K562 (cell line): ENCODE data around the gene PRUNE1. TPM values are rescaled to one million over a fixed set of nuclear protein-coding genes. Genes with fewer than 3 reads are reported as not detected.

Source experiments
- ARNT ChIP-seq, 2 experiments: fragments of 450-650 bp; IDR thresholded peaks; 2 replicates each; pipeline ENCODE4 v1.6.1; 2016; ENCODE audit warnings: mild to moderate bottlenecking in 1 of 2
- BRD9 ChIP-seq: fragments of 450-650 bp; IDR thresholded peaks from 2 replicates; pipeline ENCODE4 v1.6.1; 2018; ENCODE audit warnings: low read depth; ENCODE audit not compliant: partially characterized antibody
- COPS2 ChIP-seq: fragments of 450-650 bp; conservative IDR thresholded peaks from 2 replicates; pipeline ENCODE4 v1.6.1; 2016; ENCODE audit warnings: mild to moderate bottlenecking, moderate library complexity
- FOXA3 ChIP-seq, 2 experiments: fragments of 450-650 bp in 1 of 2; sonication (generic) in 1 of 2; formaldehyde crosslinking; IDR thresholded peaks in 1 of 2; conservative IDR thresholded peaks in 1 of 2; 2 replicates each; pipeline versions ENCODE4 v1.4.0 to v1.8.0; 2020 to 2022; ENCODE audit warnings: mild to moderate bottlenecking in 2 of 2, missing genetic modification reagents in 1 of 2
- HLTF ChIP-seq: fragments of 450-650 bp; IDR thresholded peaks from 2 replicates; pipeline ENCODE4 v1.6.1; 2016
- KLF1 ChIP-seq: fragments of 450-650 bp; IDR thresholded peaks from 2 replicates; pipeline ENCODE4 v1.6.1; 2016; ENCODE audit warnings: missing genetic modification characterization, missing compliant biosample characterization
- NR3C1 ChIP-seq: sonication (generic); formaldehyde crosslinking; IDR thresholded peaks from 2 replicates; pipeline ENCODE4 v1.8.1; 2022; ENCODE audit warnings: missing genetic modification reagents
- PCBP1 ChIP-seq: fragments of 200-400 bp; formaldehyde crosslinking; IDR thresholded peaks from 2 replicates; pipeline ENCODE4 v1.6.1; 2018; ENCODE audit warnings: mild to moderate bottlenecking, low read depth, low read length; ENCODE audit not compliant: poor library complexity, severe bottlenecking
- RUNX1 ChIP-seq: sonication (generic); IDR thresholded peaks from 2 replicates; pipeline ENCODE4 v1.6.1; 2016; ENCODE audit warnings: antibody characterized with exemption, low read depth
- SLC30A9 ChIP-seq: fragments of 250-450 bp; sonication (Bioruptor Pico); IDR thresholded peaks from 2 replicates; pipeline ENCODE4 v1.8.0; 2022; ENCODE audit warnings: mild to moderate bottlenecking, moderate library complexity
- TBP ChIP-seq: optimal IDR thresholded peaks from 2 replicates; pipeline ENCODE3; 2011; ENCODE audit warnings: low read depth, low read length, improper control_type of control experiment
- ZC3H4 ChIP-seq: sonication (generic); formaldehyde crosslinking; IDR thresholded peaks from 2 replicates; pipeline ENCODE4 v1.9.0; 2021; ENCODE audit warnings: missing genetic modification reagents, borderline replicate concordance
- ZKSCAN1 ChIP-seq: fragments of 150-350 bp; IDR thresholded peaks from 2 replicates; pipeline ENCODE4 v1.6.1; 2016; ENCODE audit warnings: low read depth, low read length
- ZNF41 ChIP-seq: fragments of 250-450 bp; sonication (Bioruptor Pico); conservative IDR thresholded peaks from 2 replicates; pipeline ENCODE4 v1.4.0; 2020; ENCODE audit warnings: mild to moderate bottlenecking
- ZNF764 ChIP-seq: fragments of 250-450 bp; sonication (Bioruptor Pico); IDR thresholded peaks from 2 replicates; pipeline ENCODE4 v1.4.0; 2020; ENCODE audit warnings: low read depth, mild to moderate bottlenecking, moderate library complexity
- polyA plus RNA-seq, 8 experiments: library from polyadenylated mRNA; depleted of rRNA in 4 of 8; stranded (reverse) in 5 of 8; unstranded in 3 of 8; fragments of >200 nt; fragmentation: Nextera tagmentation in 2 of 8; fragmentation: Illumina TruSeq in 1 of 8; extraction: Ambion mirVana in 2 of 8; extraction: Trizol in 1 of 8; gene quantifications; 2 replicates each; pipeline versions ENCODE4 v1.2.1 to v1.2.3, GENCODE V29; 2011 to 2014; ENCODE audit warnings: inconsistent platforms in 1 of 8, missing spikeins in 1 of 8
- total RNA-seq, 7 experiments: library from RNA; depleted of rRNA in 6 of 7; stranded (reverse); fragments of >200 nt in 6 of 7; fragmentation: Illumina TruSeq in 2 of 7; extraction: Trizol in 2 of 7; gene quantifications; 2 replicates each; pipeline versions ENCODE4 v1.2.1 to v1.2.3, GENCODE V29; 2011 to 2021; ENCODE audit warnings: low replicate concordance in 1 of 7
- TF ChIP-seq, protein P1 (sequence below): fragments of 250-450 bp; sonication (Bioruptor Pico); IDR thresholded peaks from 2 replicates; pipeline ENCODE4 v1.4.0; 2020; ENCODE audit warnings: mild to moderate bottlenecking, moderate library complexity
- TF ChIP-seq, protein P2 (sequence below), 3 experiments: fragments of 200-800 bp in 1 of 3; sonication (Bioruptor generic) in 1 of 3; sonication (generic) in 1 of 3; formaldehyde crosslinking in 1 of 3; IDR thresholded peaks; 2 replicates each; pipeline versions ENCODE4 v1.6.1 to v1.8.0; 2016 to 2022; ENCODE audit warnings: mild to moderate bottlenecking in 2 of 3, missing compliant biosample characterization in 2 of 3, missing genetic modification characterization in 2 of 3, missing genetic modification reagents in 1 of 3
- TF ChIP-seq, protein P3 (sequence below): sonication (generic); formaldehyde crosslinking; IDR thresholded peaks from 2 replicates; pipeline ENCODE4 v1.8.1; 2023; ENCODE audit warnings: mild to moderate bottlenecking, missing genetic modification reagents, moderate library complexity
- TF ChIP-seq, protein P4 (sequence below), 3 experiments: IDR thresholded peaks in 2 of 3; conservative IDR thresholded peaks in 1 of 3; 2 replicates each; pipeline ENCODE4 v1.5.1; 2011 to 2012; ENCODE audit warnings: low read length in 3 of 3, mild to moderate bottlenecking in 3 of 3, control low read depth in 2 of 3, improper control_type of control experiment in 1 of 3, inconsistent platforms in 1 of 3, low read depth in 1 of 3, mixed read lengths in 1 of 3, moderate library complexity in 1 of 3; ENCODE audit not compliant: insufficient read depth in 2 of 3

The PRUNE1 gene
- total and polyA plus RNA-seq, 9 of the 15 experiments (the other 6 are each of a cell fraction or from before 2014, with no cell fraction given), result 16.7 to 48.3 (median 26.2) TPM

DNA sequence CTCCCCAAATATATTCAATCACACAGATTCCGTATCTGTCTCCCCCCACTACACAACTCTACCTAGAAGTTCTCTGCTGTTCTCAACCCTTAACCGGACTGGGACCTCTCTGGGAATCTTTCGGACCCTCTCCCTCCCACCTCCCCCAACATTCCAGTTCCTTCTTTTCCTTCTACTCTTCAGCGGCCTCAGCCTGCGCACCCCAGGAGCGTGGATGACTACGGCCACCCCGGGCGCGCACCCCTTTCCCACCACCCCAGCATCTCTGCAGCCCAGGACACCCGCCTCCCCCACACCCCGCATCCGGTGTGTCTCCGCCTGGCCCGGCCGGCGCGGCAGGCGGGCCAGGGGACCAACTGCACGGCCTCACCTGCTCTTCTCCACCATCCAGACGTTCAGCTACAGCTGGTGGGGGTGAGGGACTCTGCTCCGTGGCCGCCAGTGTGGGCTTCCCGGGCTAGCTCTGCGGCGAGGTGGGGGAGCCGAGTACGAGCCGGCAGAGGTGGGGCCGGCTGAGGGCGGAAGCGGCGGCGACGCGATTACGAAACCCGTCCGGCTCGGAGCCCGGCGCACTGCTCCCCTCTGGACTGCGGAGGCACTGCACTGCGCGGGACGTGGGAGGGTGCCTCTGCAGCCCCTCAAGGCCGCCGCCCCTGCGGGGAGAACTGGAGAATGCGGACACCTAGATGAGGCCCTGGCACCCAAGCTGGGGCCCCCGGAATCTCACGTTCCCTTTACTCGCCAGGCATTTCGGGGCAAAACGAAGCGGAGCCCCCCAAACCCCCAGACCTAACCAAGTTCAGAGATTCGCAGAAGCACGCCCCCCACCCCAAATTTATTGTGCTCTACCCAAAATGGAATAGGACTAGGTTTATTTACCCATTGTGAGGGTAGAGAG is 51.1 kb downstream of the PRUNE1 start, which contains the start of gene CDC42SE1 (continued):
- TF ChIP-seq, protein P1, sequence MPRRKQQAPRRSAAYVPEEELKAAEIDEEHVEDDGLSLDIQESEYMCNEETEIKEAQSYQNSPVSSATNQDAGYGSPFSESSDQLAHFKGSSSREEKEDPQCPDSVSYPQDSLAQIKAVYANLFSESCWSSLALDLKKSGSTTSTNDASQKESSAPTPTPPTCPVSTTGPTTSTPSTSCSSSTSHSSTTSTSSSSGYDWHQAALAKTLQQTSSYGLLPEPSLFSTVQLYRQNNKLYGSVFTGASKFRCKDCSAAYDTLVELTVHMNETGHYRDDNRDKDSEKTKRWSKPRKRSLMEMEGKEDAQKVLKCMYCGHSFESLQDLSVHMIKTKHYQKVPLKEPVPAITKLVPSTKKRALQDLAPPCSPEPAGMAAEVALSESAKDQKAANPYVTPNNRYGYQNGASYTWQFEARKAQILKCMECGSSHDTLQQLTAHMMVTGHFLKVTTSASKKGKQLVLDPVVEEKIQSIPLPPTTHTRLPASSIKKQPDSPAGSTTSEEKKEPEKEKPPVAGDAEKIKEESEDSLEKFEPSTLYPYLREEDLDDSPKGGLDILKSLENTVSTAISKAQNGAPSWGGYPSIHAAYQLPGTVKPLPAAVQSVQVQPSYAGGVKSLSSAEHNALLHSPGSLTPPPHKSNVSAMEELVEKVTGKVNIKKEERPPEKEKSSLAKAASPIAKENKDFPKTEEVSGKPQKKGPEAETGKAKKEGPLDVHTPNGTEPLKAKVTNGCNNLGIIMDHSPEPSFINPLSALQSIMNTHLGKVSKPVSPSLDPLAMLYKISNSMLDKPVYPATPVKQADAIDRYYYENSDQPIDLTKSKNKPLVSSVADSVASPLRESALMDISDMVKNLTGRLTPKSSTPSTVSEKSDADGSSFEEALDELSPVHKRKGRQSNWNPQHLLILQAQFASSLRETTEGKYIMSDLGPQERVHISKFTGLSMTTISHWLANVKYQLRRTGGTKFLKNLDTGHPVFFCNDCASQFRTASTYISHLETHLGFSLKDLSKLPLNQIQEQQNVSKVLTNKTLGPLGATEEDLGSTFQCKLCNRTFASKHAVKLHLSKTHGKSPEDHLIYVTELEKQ (CRISPR knock-in tag), result no peak
- TF ChIP-seq ZNF764 (no peak), ZC3H4 (CRISPR knock-in tag) (no peak; the same call in 1 of the 2 replicates), PCBP1 (peak; percentile 92), NR3C1 (peak; percentile 86; the same call in 1 of the 2 replicates), TBP (peak; percentile 70), ZNF41 (CRISPR knock-in tag) (no peak), ARNT (IDR thresholded peaks at IDR 0.05) (no peak), KLF1 (peak; percentile 63; the same call in 1 of the 2 replicates), SLC30A9 (CRISPR knock-in tag) (no peak), RUNX1 (no peak), COPS2 (no peak), ZKSCAN1 (peak; percentile 46; the same call in 1 of the 2 replicates), BRD9 (peak; percentile 73), HLTF (no peak; the same call in 1 of the 2 replicates), FOXA3 (CRISPR knock-in tag; conservative IDR thresholded peaks at IDR 0.05 in 1 of 2, IDR thresholded peaks at IDR 0.05 in 1 of 2) (no peak)
- TF ChIP-seq, protein P2, sequence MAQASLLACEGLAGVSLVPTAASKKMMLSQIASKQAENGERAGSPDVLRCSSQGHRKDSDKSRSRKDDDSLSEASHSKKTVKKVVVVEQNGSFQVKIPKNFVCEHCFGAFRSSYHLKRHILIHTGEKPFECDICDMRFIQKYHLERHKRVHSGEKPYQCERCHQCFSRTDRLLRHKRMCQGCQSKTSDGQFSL (CRISPR knock-in tag; IDR thresholded peaks at IDR 0.05), result peak; percentile 95
- TF ChIP-seq, protein P2 (tag; IDR thresholded peaks at IDR 0.05), result peak in 1 of 2 experiments; percentile 71; a peak in 2 of 4 replicates
- TF ChIP-seq, protein P3, sequence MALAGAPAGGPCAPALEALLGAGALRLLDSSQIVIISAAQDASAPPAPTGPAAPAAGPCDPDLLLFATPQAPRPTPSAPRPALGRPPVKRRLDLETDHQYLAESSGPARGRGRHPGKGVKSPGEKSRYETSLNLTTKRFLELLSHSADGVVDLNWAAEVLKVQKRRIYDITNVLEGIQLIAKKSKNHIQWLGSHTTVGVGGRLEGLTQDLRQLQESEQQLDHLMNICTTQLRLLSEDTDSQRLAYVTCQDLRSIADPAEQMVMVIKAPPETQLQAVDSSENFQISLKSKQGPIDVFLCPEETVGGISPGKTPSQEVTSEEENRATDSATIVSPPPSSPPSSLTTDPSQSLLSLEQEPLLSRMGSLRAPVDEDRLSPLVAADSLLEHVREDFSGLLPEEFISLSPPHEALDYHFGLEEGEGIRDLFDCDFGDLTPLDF (CRISPR knock-in tag), result no peak
- TF ChIP-seq, protein P4, sequence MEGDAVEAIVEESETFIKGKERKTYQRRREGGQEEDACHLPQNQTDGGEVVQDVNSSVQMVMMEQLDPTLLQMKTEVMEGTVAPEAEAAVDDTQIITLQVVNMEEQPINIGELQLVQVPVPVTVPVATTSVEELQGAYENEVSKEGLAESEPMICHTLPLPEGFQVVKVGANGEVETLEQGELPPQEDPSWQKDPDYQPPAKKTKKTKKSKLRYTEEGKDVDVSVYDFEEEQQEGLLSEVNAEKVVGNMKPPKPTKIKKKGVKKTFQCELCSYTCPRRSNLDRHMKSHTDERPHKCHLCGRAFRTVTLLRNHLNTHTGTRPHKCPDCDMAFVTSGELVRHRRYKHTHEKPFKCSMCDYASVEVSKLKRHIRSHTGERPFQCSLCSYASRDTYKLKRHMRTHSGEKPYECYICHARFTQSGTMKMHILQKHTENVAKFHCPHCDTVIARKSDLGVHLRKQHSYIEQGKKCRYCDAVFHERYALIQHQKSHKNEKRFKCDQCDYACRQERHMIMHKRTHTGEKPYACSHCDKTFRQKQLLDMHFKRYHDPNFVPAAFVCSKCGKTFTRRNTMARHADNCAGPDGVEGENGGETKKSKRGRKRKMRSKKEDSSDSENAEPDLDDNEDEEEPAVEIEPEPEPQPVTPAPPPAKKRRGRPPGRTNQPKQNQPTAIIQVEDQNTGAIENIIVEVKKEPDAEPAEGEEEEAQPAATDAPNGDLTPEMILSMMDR (IDR thresholded peaks at IDR 0.05 in 2 of 3, conservative IDR thresholded peaks at IDR 0.05 in 1 of 3; ENCODE audit: insufficient read depth in 2 of 3, low read depth in 1 of 3, low read length in 3 of 3), result peak; percentile 84 to 96 (median 84)
